Sigmoid colon (tissue), 7 donors: ENCODE data around the gene GOLGA1. TPM values are rescaled to one million over a fixed set of nuclear protein-coding genes. Genes with fewer than 3 reads are reported as not detected.
A peak's percentile ranks its signal among the peaks of the same experiment; 100 is the strongest.
"Not testable (repeated sequence)": the region's sequence is repeated elsewhere in the genome, so short reads cannot be mapped to it uniquely, and the experiment has no call there.

Experiments used
- DNase-seq: peaks from one replicate; pipeline ENCODE4 v3.0.0-alpha.2; 2019
- H3K27ac ChIP-seq, 4 donors: fragments of 200-600 bp; sonication (generic); one replicate each; pipeline ENCODE4 v1.5.1; 2016 to 2019; ENCODE audit warnings: mild to moderate bottlenecking in 1 of 4
- H3K27me3 ChIP-seq, 3 donors: fragments of 200-600 bp; sonication (generic); one replicate each; pipeline ENCODE4 v1.5.1; 2019; ENCODE audit warnings: mild to moderate bottlenecking in 1 of 3
- H3K36me3 ChIP-seq, 4 donors: fragments of 200-600 bp; sonication (generic); one replicate each; pipeline ENCODE4 v1.5.1; 2016 to 2019
- H3K4me1 ChIP-seq, 4 donors: fragments of 200-600 bp; sonication (generic); one replicate each; pipeline ENCODE4 v1.5.1; 2017 to 2019
- H3K4me3 ChIP-seq, 4 donors: fragments of 200-600 bp; sonication (generic); one replicate each; pipeline ENCODE4 v1.5.1; 2017 to 2019; ENCODE audit warnings: mild to moderate bottlenecking in 2 of 4, moderate library complexity in 1 of 4
- H3K9me3 ChIP-seq, 4 donors: fragments of 200-600 bp in 3 of 4; sonication (generic) in 3 of 4; one replicate each; pipeline versions ENCODE4 v1.5.1 to v1.6.1; 2013 to 2019
- CTCF ChIP-seq, 4 experiments: fragments of 450-650 bp in 3 of 4; fragments of 200-600 bp in 1 of 4; IDR thresholded peaks; one replicate each; pipeline ENCODE4 v1.5.1; 2016 to 2019; ENCODE audit warnings: antibody characterized with exemption in 4 of 4, mild to moderate bottlenecking in 3 of 4, moderate library complexity in 2 of 4
- EP300 ChIP-seq, 4 donors: sonication (generic); formaldehyde crosslinking; IDR thresholded peaks; one replicate each; pipeline ENCODE4 v1.6.1; 2017; ENCODE audit warnings: antibody characterized with exemption in 4 of 4
- POLR2A ChIP-seq, 2 donors: fragments of 450-650 bp; IDR thresholded peaks; one replicate each; pipeline ENCODE4 v1.6.1; 2016; ENCODE audit warnings: antibody characterized with exemption in 2 of 2, mild to moderate bottlenecking in 2 of 2, moderate library complexity in 2 of 2
- POLR2AphosphoS5 ChIP-seq, 4 donors: sonication (generic); formaldehyde crosslinking; IDR thresholded peaks; one replicate each; pipeline ENCODE4 v1.6.1; 2017; ENCODE audit warnings: antibody characterized with exemption in 4 of 4
- WGBS, 2 donors: extraction: QIAGEN DNeasy Blood & Tissue Kit; methylation state at CpG; one replicate each; pipeline ENCODE4 v1.1.7; 2013; 5-methylcytosine and 5-hydroxymethylcytosine counted together
- intact Hi-C: fragments of 100-400 bp; cut with DNase I; formaldehyde crosslinking; loops from one replicate; pipeline ENCODE4 v1.15.1; 2023
- polyA plus RNA-seq, 3 donors: library from polyadenylated mRNA; stranded (reverse); fragments of 200-250 nt; gene quantifications; one replicate each; pipeline ENCODE4 v1.2.3, GENCODE V29; 2013
- total RNA-seq, 4 donors: library from RNA; depleted of rRNA; stranded (reverse); fragments of >200 nt; gene quantifications; one replicate each; pipeline ENCODE4 v1.1.0, GENCODE V29; 2016
- donor health status: healthy with polysubstance abuse.
- donor health status: Bipolar disorder and iron deficiency.
- donor health status: healthy.

Gene GOLGA1
- total and polyA plus RNA-seq, 7 donors: 7.8 to 32.1 (median 15.1) TPM

GRCh38 chr9:124839612-124840299, 101.1 kb downstream of the GOLGA1 start:
- H3K27ac ChIP-seq: no peak overlapping the region
- H3K9me3 ChIP-seq: no peaks in the 10 kb centered on the region
- H3K27me3 ChIP-seq: no peaks in the 10 kb centered on the region
- no peak overlapping the region for H3K4me3 ChIP-seq
- TF ChIP-seq EP300 (IDR thresholded peaks at IDR 0.05) (no peak), CTCF (IDR thresholded peaks at IDR 0.05) (peak in 2 of 4 experiments; percentile 41 to 45)
- DNase-seq: no peak
- WGBS, 2 donors: 66 to 71% methylated on average over 12 of the region's 12 CpGs
- H3K4me1 ChIP-seq: peaks cover 0 to 18% (median 15%) of the 10 kb centered on the region in 4 donors
- H3K36me3 ChIP-seq: no peaks in the 10 kb centered on the region
- intact Hi-C loops: loop anchor here (5.0 kb wide), 1 partner anchor 62 kb away; the partner anchor contains the start of gene OLFML2A

GRCh38 chr9:124838567-124839275, 102.2 kb downstream of the GOLGA1 start:
- DNase-seq, H3K9me3 ChIP-seq, H3K36me3 ChIP-seq, H3K27ac ChIP-seq, H3K27me3 ChIP-seq: not testable (repeated sequence)
- WGBS, 2 donors: 62 to 67% methylated on average over 48 to 50 of the region's 52 CpGs
- peaks cover 0 to 24% (median 21%) of the 10 kb centered on the region in 4 donors for H3K4me1 ChIP-seq
- intact Hi-C loops: loop anchor here (5.0 kb wide), 1 partner anchor 61 kb away; the partner anchor contains the start of gene OLFML2A
- H3K4me3 ChIP-seq: peak overlapping the region in 3 of 4 donors; percentile 26 to 43 (median 28)

- not testable (repeated sequence) for DNase-seq, H3K4me3 ChIP-seq, H3K27me3 ChIP-seq, H3K27ac ChIP-seq, H3K36me3 ChIP-seq, H3K9me3 ChIP-seq
- 64 to 83% methylated on average over 5 of the region's 5 CpGs for WGBS, 2 donors
- intact Hi-C loops: loop anchor here (5.0 kb wide), 1 partner anchor 61 kb away; the partner anchor contains the start of gene OLFML2A
- peaks cover 0 to 25% (median 23%) of the 10 kb centered on the region in 4 donors for H3K4me1 ChIP-seq
Measured at GRCh38 chr9:124838132-124838531, 102.8 kb downstream of the GOLGA1 start.

GRCh38 chr9:124835026-124835557, 105.8 kb downstream of the GOLGA1 start:
- Histone ChIP-seq H3K36me3 (no peaks in the 10 kb centered on the region), H3K4me3 (no peak overlapping the region), H3K27ac (peak overlapping the region; percentile 58 to 79 (median 66)), H3K27me3 (no peaks in the 10 kb centered on the region), H3K4me1 (peaks cover 0 to 36% (median 33%) of the 10 kb centered on the region in 4 donors), H3K9me3 (no peaks in the 10 kb centered on the region)
- peak; percentile 89 for DNase-seq
- TF ChIP-seq CTCF (IDR thresholded peaks at IDR 0.05): no peak
- TF ChIP-seq POLR2AphosphoS5 (IDR thresholded peaks at IDR 0.05): peak in 1 of 4 donors; percentile 29
- TF ChIP-seq POLR2A (IDR thresholded peaks at IDR 0.05): no peak
- TF ChIP-seq EP300 (IDR thresholded peaks at IDR 0.05): no peak
- intact Hi-C loops: loop anchor here (5.0 kb wide), 1 partner anchor 58 kb away; the partner anchor contains the start of gene OLFML2A
- 35 to 55% methylated on average over 13 of the region's 13 CpGs for WGBS, 2 donors

- TF ChIP-seq EP300 (IDR thresholded peaks at IDR 0.05) (no peak), POLR2A (IDR thresholded peaks at IDR 0.05) (no peak), POLR2AphosphoS5 (IDR thresholded peaks at IDR 0.05) (no peak), CTCF (IDR thresholded peaks at IDR 0.05) (no peak)
- 35 to 73% methylated on average over 7 of the region's 7 CpGs for WGBS, 2 donors
- Histone ChIP-seq H3K36me3 (no peaks in the 10 kb centered on the region), H3K4me1 (peaks cover 0 to 36% (median 32%) of the 10 kb centered on the region in 4 donors), H3K27ac (peak overlapping the region; percentile 58 to 79 (median 66)), H3K4me3 (no peak overlapping the region), H3K27me3 (no peaks in the 10 kb centered on the region), H3K9me3 (no peaks in the 10 kb centered on the region)
- DNase-seq: no peak
- intact Hi-C loops: no loop called here
Measured at GRCh38 chr9:124834591-124834990, 106.3 kb downstream of the GOLGA1 start.
